Measurements from ENCODE around the gene SLC19A3.

DNA sequence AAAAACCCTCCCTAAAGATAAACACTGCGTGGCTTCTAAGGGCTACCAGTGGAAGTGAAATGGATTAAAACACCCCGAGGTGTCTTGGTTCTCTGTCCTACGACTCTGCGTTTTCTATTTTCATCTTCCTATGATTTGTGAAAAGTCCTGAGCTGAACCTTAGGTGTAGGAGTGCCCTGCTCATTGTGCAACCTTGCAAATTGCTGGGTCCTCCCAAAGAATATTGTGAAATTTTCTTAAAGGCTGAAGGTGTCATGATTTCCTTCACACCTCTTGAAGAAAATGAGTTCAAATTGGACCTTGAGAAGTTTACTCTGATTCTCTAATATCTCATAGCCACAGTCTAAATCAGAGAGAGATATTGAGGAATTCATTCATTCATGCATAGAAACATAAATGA lies 1.8 kb upstream of the SLC19A3 start:
- TF ChIP-seq, protein P1, sequence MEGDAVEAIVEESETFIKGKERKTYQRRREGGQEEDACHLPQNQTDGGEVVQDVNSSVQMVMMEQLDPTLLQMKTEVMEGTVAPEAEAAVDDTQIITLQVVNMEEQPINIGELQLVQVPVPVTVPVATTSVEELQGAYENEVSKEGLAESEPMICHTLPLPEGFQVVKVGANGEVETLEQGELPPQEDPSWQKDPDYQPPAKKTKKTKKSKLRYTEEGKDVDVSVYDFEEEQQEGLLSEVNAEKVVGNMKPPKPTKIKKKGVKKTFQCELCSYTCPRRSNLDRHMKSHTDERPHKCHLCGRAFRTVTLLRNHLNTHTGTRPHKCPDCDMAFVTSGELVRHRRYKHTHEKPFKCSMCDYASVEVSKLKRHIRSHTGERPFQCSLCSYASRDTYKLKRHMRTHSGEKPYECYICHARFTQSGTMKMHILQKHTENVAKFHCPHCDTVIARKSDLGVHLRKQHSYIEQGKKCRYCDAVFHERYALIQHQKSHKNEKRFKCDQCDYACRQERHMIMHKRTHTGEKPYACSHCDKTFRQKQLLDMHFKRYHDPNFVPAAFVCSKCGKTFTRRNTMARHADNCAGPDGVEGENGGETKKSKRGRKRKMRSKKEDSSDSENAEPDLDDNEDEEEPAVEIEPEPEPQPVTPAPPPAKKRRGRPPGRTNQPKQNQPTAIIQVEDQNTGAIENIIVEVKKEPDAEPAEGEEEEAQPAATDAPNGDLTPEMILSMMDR (conservative IDR thresholded peaks at IDR 0.05; ENCODE audit: low read depth, low read length) = no peak
- no peak for TF ChIP-seq EZH2 (IDR thresholded peaks at IDR 0.05; ENCODE audit: borderline replicate concordance, low read depth, low read length, poor library complexity, severe bottlenecking)

Measured in A673 (cell line).